Activated T-cell treated with anti-CD3 and anti-CD28 coated beads, Interleukin-2, amount 50 U/mL, for 4 hours (primary cell): Measurements from ENCODE around the gene ZNF674. TPM values are rescaled to one million over a fixed set of nuclear protein-coding genes. Genes with fewer than 3 reads are reported as not detected.
"Not testable (repeated sequence)": the region's sequence is repeated elsewhere in the genome, so short reads cannot be mapped to it uniquely, and the experiment has no call there.

Experiments
- ATAC-seq, 2 donors: fragments of 200-7000 bp; cut with Tn5 transposase; one replicate each; pipeline ENCODE4 v1.10.0; 2021
- DNase-seq: peaks from one replicate; pipeline ENCODE4 v3.0.0-alpha.2; 2020
- H3K27me3 Mint-ChIP-seq: one replicate; pipeline ENCODE4 v1.8.0; 2021; ENCODE audit warnings: low read depth, mixed read lengths
- H3K36me3 Mint-ChIP-seq: one replicate; pipeline ENCODE4 v1.8.0; 2022; ENCODE audit warnings: mixed read lengths; ENCODE audit not compliant: insufficient read depth
- H3K4me1 Mint-ChIP-seq: one replicate; pipeline ENCODE4 v1.8.0; 2021; ENCODE audit warnings: low read depth, mixed read lengths
- H3K4me3 Mint-ChIP-seq: one replicate; pipeline ENCODE4 v1.8.0; 2021; ENCODE audit warnings: mild to moderate bottlenecking, moderate library complexity, mixed read lengths
- H3K9me3 Mint-ChIP-seq: one replicate; pipeline ENCODE4 v1.8.0; 2021; ENCODE audit warnings: mixed read lengths
- total RNA-seq, 3 donors: library from RNA; stranded (reverse); gene quantifications; one replicate each; pipeline ENCODE4 v1.2.1, GENCODE V29; 2021

Gene ZNF674
- total RNA-seq, 3 donors from 2014 or later: 0.34 to 0.57 (median 0.53) TPM

DNA sequence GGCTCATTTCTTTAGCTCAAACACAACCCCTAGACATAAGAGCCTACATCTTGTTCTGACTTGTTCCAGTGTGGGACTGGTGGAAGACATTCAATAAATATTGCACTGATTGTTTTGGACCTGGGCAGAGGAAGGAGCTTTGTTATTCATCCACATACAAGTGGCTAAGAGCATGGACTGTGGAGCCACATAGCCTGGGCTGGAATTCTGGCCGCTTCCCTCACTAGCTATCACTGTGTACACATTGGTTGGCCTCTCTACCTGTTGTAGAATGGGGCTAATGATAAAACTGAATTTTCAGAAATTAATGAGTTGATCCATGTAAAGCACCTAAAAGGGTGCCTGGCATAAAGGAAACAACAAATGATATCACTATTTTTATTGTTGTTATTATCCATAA is 80.0 kb downstream of the ZNF674 start:
- no peak for DNase-seq
- peaks cover 7% of the 10 kb centered on the region for H3K4me1 Mint-ChIP-seq
- H3K4me3 Mint-ChIP-seq: no peak overlapping the region
- H3K27me3 Mint-ChIP-seq: no peaks in the 10 kb centered on the region
- H3K9me3 Mint-ChIP-seq: no peaks in the 10 kb centered on the region
- ATAC-seq: no peak
- H3K36me3 Mint-ChIP-seq: peaks cover 40% of the 10 kb centered on the region

DNA sequence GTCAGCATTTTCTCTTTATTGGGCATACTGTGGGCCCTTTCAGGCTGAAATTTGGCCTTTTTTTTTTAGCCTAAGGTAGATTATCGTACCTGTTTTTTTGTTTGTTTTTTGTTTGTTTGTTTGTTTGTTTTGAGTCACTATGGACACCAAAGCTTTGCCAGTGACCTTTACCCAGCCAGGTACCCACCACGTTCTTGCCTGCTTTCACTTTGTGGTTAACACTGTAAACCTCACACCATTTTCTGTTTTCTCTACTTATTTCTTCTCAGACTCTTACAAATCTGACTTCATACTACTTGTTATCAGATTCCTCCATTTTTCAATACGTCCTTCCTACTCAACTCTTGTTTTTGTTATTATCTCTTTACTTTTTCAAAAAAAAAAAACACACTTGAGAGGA is 81.5 kb downstream of the ZNF674 start:
- no peak overlapping the region for H3K4me3 Mint-ChIP-seq
- ATAC-seq: no peak
- H3K27me3 Mint-ChIP-seq: no peaks in the 10 kb centered on the region
- peaks cover 30% of the 10 kb centered on the region for H3K36me3 Mint-ChIP-seq
- H3K9me3 Mint-ChIP-seq: no peaks in the 10 kb centered on the region
- no peak for DNase-seq
- peaks cover 7% of the 10 kb centered on the region for H3K4me1 Mint-ChIP-seq

DNA sequence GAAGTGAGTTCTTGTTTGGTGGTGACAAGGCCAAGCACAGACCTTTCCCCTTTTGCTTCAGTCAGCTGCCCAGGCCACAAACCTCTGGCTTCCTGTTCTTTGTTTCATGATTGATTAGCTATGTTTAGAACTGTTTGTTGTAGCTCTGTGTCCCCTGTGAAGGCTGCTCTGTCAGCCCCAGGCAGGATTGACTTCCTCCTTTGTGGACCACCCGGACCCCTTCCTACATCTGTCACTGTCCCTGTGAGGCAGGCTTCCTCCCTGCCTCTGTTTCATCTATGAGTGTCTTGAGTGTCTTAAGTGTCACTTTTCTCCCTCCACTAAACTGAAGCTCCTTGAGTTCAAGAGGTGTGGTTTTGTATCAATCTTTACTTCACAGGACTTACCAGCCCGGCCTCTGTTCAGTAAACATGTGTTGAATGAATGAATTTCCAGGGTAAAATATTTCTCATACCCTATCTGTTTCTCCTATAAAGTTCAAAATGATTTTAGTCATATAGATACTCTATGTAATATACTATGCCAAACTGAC is 83.5 kb downstream of the ZNF674 start:
- no peaks in the 10 kb centered on the region for H3K9me3 Mint-ChIP-seq
- no peak for ATAC-seq
- H3K27me3 Mint-ChIP-seq: no peaks in the 10 kb centered on the region
- H3K4me3 Mint-ChIP-seq: no peak overlapping the region
- peaks cover 9% of the 10 kb centered on the region for H3K4me1 Mint-ChIP-seq
- DNase-seq: no peak
- peaks cover 26% of the 10 kb centered on the region for H3K36me3 Mint-ChIP-seq

DNA sequence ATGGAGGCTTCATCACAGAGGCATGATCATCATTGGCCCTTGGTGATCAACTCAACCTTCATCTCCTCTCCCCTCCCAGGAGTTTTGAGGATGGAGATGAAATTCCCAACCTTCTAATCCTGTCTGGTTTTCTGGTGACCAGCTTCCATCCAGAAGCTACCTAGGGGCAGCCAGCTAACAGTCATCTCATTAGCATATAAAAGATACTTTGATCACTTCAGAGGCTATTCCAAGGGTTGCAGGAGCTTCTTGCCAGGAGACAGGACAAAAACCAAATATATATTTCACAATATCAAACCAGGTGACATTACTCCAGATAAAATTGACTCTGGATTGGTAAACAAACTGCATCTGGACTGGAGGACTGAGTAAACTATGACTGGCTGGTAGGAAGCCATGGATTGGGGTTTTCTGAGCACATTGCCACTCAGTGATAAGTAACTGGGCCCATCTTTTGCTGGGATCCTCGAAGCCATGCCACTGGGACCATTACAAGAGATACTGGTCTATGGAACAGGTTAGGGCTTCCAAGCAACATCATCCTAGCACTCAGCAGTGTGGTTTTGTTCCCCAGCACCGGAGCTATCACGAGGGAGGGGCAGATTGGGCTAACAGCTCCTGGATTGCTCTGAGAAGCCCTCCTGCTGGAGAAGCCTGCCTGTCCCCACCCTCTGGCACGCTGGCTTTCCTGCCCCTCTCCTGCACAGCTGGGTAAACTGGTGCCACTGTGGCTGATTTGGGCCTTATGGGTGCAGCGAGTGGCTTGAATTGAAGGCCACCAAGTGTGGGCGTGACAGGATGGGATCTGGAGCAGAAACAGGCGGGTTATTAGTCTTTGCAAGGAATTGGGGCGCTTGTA is 84.2 kb downstream of the ZNF674 start:
- H3K9me3 Mint-ChIP-seq, H3K27me3 Mint-ChIP-seq, H3K4me3 Mint-ChIP-seq, H3K4me1 Mint-ChIP-seq, DNase-seq, ATAC-seq: not testable (repeated sequence)
- peaks cover 25% of the 10 kb centered on the region for H3K36me3 Mint-ChIP-seq

DNA sequence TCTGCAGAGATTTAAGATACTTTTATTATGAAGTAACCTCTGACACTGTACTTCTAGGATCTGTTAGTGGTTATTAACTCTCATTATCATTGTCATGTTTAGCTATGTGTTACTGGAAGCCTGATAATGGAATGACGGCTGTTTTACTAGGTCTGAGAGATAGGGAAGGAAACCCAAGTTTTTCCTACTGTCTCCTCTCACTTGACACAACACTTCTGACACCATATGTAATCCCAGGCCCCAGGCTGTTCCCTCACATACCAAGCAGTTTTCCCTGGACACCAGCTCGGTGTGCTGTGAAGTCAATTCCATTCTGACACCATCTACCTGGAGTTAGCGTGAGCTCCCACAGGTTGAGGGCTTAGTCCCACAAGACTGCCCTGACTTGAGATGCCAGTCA is 85.6 kb downstream of the ZNF674 start:
- Mint-ChIP-seq H3K36me3 (peaks cover 18% of the 10 kb centered on the region), H3K4me1 (peaks cover 9% of the 10 kb centered on the region), H3K9me3 (no peaks in the 10 kb centered on the region), H3K4me3 (no peak overlapping the region), H3K27me3 (no peaks in the 10 kb centered on the region)
- ATAC-seq (no peak), DNase-seq (no peak)

DNA sequence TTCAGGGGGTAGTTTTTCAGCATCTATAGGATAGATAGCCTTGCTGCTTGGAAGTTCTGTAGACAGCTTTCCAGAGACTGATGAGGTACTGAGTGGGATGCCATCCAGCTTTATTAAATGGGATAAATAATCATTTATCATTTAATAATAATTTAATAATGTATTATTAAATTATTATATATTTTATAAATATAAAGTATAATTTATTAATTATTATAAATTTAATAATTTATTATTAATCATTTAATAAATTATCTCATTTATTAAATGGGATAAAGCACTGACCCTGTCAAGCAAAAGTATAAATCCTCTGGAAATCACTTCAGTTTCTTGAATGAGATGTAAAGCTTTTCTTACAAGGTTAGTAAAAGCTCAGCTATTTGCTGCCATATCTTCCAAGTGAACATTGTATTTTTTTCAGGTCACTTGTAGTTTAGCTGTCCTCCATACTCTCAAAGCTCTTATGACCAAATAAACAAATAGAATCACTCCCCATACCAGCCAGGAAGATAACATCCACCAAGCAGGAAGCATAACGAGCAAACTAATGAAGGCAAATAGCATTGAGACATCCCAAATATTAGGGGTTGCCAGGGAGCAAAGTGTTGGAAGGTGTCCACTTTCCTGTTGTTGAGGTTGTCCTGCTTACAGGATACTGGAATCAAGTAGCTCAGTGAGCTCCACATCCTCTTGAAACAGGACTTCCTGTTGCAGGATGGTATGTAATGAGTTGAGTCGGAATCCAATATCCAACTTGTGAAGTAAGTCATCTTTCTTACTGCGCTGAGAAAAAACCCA is 88.9 kb downstream of the ZNF674 start:
- Mint-ChIP-seq H3K9me3 (no peaks in the 10 kb centered on the region), H3K27me3 (no peaks in the 10 kb centered on the region)

More for the DNA sequence above, 88.9 kb downstream of the ZNF674 start:
- DNase-seq (no peak), ATAC-seq (no peak)
- Mint-ChIP-seq H3K4me1 (peaks cover 7% of the 10 kb centered on the region), H3K36me3 (peaks cover 26% of the 10 kb centered on the region), H3K4me3 (no peak overlapping the region)

Other genes starting within 250 kb of the ZNF674 start
- 10 to 100 TPM in 1 of 3 donors, 1 to 10 TPM in 2; 8.3 to 10.4 (median 9.6) TPM for gene CHST7, start 28.3 kb upstream of the ZNF674 start, total RNA-seq
- 10 to 100 TPM; 10.4 to 21.0 (median 16.0) TPM for gene SLC9A7, start 213.7 kb upstream of the ZNF674 start, total RNA-seq